ENCODE data around the gene CXCR1. TPM values are rescaled to one million over a fixed set of nuclear protein-coding genes. Genes with fewer than 3 reads are reported as not detected.

CXCR1 gene
- total RNA-seq, 1 experiment from 2014 or later, result not detected

- H4K20me1 ChIP-seq (ENCODE audit: control insufficient read depth, insufficient read depth, insufficient read length), result no peaks in the 10 kb centered on the region
- no peak overlapping the region for H3K56ac ChIP-seq (ENCODE audit: insufficient read length, low read depth, low read length)
- no peak overlapping the region for H3K9ac ChIP-seq (ENCODE audit: extremely low read depth, insufficient read length, low read length)
- no peak overlapping the region for H3K4me2 ChIP-seq (ENCODE audit: insufficient read depth, insufficient read length, low read length)
- no peak overlapping the region for H2BK15ac ChIP-seq (ENCODE audit: low read depth, low read length)
- H3K18ac ChIP-seq (ENCODE audit: insufficient read length, low read depth, low read length), result no peak overlapping the region
- H3K27ac Mint-ChIP-seq, result no peak overlapping the region
- no CpG with 5 or more reads among the region's 5 CpGs for WGBS (ENCODE audit: extremely low coverage, insufficient read length, low lambda C conversion rate)
- no peak overlapping the region for H2BK5ac ChIP-seq (ENCODE audit: insufficient read length, low read length)
- no peak overlapping the region for H2AK5ac ChIP-seq (ENCODE audit: insufficient read length, low read length)
- H4K8ac ChIP-seq (replicated peaks; ENCODE audit: insufficient read length, low read depth, low read length), result no peak overlapping the region
- no peak overlapping the region for H2BK20ac ChIP-seq (ENCODE audit: low read depth, low read length, poor library complexity, severe bottlenecking)
- no peaks in the 10 kb centered on the region for H3K4me1 ChIP-seq (ENCODE audit: insufficient read depth, low read length)
- H3K14ac ChIP-seq (ENCODE audit: insufficient read depth, low read length), result no peak overlapping the region
- no peak overlapping the region for H3K4ac ChIP-seq (ENCODE audit: low read depth, low read length)
- H2AFZ ChIP-seq (ENCODE audit: low read length), result no peak overlapping the region
- no peak overlapping the region for H2BK120ac ChIP-seq (ENCODE audit: low read depth, low read length, poor library complexity, severe bottlenecking)
- H3K36me3 Mint-ChIP-seq (ENCODE audit: insufficient read depth in 1 of 3, low read depth in 3 of 3), result peaks cover 0 to 2% (median 1%) of the 10 kb centered on the region in 3 experiments; a peak in 2 of 7 replicates
- H3K27me3 ChIP-seq (ENCODE audit: insufficient read depth, low read length), result no peaks in the 10 kb centered on the region
- peaks cover 8% of the 10 kb centered on the region for H3K27me3 Mint-ChIP-seq (ENCODE audit: low read depth)
- H3T11ph ChIP-seq (ENCODE audit: low read length), result no peak overlapping the region
- H3K4me1 Mint-ChIP-seq, result 0 out of 4 replicates have a peak, but pooled peaks cover 0 to 3% of the 10 kb centered on the region in 2 experiments
- TF ChIP-seq, protein P1, sequence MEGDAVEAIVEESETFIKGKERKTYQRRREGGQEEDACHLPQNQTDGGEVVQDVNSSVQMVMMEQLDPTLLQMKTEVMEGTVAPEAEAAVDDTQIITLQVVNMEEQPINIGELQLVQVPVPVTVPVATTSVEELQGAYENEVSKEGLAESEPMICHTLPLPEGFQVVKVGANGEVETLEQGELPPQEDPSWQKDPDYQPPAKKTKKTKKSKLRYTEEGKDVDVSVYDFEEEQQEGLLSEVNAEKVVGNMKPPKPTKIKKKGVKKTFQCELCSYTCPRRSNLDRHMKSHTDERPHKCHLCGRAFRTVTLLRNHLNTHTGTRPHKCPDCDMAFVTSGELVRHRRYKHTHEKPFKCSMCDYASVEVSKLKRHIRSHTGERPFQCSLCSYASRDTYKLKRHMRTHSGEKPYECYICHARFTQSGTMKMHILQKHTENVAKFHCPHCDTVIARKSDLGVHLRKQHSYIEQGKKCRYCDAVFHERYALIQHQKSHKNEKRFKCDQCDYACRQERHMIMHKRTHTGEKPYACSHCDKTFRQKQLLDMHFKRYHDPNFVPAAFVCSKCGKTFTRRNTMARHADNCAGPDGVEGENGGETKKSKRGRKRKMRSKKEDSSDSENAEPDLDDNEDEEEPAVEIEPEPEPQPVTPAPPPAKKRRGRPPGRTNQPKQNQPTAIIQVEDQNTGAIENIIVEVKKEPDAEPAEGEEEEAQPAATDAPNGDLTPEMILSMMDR (conservative IDR thresholded peaks at IDR 0.05), result no peak
- DNase-seq, result no peak
- H3K9me3 Mint-ChIP-seq, result peaks cover 5 to 7% of the 10 kb centered on the region in 2 experiments
- H3K27ac ChIP-seq (ENCODE audit: insufficient read length, low read depth, low read length), result no peak overlapping the region
- no peaks in the 10 kb centered on the region for H3K79me1 ChIP-seq (ENCODE audit: insufficient read depth, low read depth, low read length, poor library complexity, severe bottlenecking)
- no peak overlapping the region for H4K5ac ChIP-seq (ENCODE audit: insufficient read length, low read depth, low read length)
- no peaks in the 10 kb centered on the region for H3K23me2 ChIP-seq (ENCODE audit: insufficient read length, low read depth, low read length, poor library complexity, severe bottlenecking)
- peaks cover 5% of the 10 kb centered on the region for H3K9me3 ChIP-seq (ENCODE audit: control insufficient read depth, low read depth, low read length)
- no peak overlapping the region for H3K4me3 Mint-ChIP-seq
- no peak overlapping the region for H2BK12ac ChIP-seq (ENCODE audit: insufficient read length, low read depth, low read length)
- no peak overlapping the region for H3K23ac ChIP-seq (ENCODE audit: insufficient read length, low read depth, low read length)
- no peaks in the 10 kb centered on the region for H3K79me2 ChIP-seq (ENCODE audit: insufficient read depth, low read length)
- H4K91ac ChIP-seq (ENCODE audit: insufficient read length, low read depth, low read length), result no peak overlapping the region
These were observed 16.8 kb downstream of the CXCR1 start for GRCh38 chr2:218149848-218150440.

All from H9 (cell line).